KOPT-K1 (cell line): ENCODE measurements around the gene CHCHD2.
"Not testable (repeated sequence)": the region's sequence is repeated elsewhere in the genome, so short reads cannot be mapped to it uniquely, and the experiment has no call there.

Experiments
- H3K27ac ChIP-seq: fragments of 200-600 bp; sonication (generic); 2 replicates; pipeline ENCODE4 v1.5.1; 2016; ENCODE audit warnings: antibody characterized with exemption, mild to moderate bottlenecking, low read depth, low read length; ENCODE audit not compliant: poor library complexity, severe bottlenecking
- H3K36me3 ChIP-seq: fragments of 200-600 bp; sonication (generic); 2 replicates; pipeline ENCODE4 v1.5.1; 2017; ENCODE audit warnings: antibody characterized with exemption, mild to moderate bottlenecking, low read length, moderate library complexity; ENCODE audit not compliant: insufficient read depth
- H3K9me3 ChIP-seq: fragments of 200-600 bp; sonication (generic); 2 replicates; pipeline ENCODE4 v1.5.1; 2017; ENCODE audit warnings: antibody characterized with exemption, low read length, mild to moderate bottlenecking; ENCODE audit not compliant: insufficient read depth, poor library complexity, severe bottlenecking

The CHCHD2 gene, protein sequence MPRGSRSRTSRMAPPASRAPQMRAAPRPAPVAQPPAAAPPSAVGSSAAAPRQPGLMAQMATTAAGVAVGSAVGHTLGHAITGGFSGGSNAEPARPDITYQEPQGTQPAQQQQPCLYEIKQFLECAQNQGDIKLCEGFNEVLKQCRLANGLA

DNA sequence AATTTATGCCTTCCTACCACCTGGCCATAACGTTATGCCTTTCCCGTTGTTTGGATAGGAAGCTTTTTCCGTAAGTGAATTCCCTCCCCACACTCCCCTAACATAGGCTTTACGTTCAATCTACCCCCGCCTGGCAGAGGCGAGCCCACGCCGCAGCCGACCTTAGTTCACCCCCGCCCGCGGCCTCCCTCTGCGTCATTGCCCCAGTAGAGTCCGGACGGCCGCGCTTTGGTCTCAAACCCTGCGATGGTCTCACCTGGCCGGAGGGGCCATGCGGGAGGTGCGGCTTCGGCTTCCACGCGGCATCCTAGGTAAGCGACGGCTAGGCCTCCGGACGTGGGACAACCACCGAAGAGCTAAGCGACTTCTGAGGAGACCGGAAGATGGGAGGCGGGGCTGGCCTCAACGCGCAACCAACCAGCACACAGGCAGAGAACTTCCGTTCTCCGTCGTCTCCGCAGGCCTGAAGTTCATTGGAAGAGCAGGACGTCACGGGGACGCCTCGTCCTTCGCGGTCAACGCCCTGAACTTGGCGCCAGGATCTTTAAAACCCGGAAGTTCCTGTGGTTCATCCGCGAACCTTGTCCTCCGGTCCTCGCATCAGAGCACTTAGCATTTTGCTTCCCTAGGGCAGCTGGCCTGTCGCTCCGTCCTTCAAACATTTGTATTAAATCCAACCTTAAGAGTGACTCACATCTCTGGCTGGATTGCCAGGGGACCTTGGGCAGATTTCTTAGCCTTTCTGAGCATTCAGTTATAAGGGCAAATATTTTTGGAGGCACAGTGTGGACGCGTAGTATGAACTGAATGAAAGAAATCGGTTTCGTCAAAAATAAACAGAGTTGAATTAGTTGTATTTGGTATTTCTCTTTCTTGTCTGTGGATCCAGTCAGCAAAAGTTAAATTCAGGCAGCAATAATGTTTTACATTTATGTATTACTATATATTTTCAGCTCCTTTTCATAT is at the start of gene CHCHD2:
TSS of gene CHCHD2 (minus strand) at position 369 of the 966 bp plus-strand sequence. CDS start at position 306, 63 bp downstream.
- peaks cover 23% of the 10 kb centered on the region for H3K9me3 ChIP-seq
- H3K36me3 ChIP-seq: peaks cover 39% of the 10 kb centered on the region
- peak within 1 kb of the TSS; percentile 88 for H3K27ac ChIP-seq

DNA sequence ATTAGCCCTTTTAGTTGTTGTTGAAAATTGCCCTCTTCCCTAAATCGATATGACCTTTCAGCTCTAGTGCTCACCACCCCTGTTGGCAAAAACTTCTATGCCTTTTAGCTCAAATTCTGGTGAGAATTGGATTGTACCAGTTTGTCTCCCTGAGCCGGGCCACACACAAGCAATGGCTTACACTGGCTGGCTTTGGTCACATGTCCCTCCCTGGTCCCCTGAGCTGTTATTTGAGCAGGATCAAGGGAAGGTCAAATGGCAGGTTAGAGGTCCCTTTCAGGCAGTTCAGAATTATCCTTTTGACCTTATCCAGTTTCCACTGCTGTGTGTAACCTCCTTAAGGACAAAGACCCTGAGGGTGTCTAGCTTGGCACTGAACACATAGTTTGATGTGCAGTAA is 24.8 kb upstream of the CHCHD2 start:
- not testable (repeated sequence) for H3K9me3 ChIP-seq, H3K27ac ChIP-seq, H3K36me3 ChIP-seq

DNA sequence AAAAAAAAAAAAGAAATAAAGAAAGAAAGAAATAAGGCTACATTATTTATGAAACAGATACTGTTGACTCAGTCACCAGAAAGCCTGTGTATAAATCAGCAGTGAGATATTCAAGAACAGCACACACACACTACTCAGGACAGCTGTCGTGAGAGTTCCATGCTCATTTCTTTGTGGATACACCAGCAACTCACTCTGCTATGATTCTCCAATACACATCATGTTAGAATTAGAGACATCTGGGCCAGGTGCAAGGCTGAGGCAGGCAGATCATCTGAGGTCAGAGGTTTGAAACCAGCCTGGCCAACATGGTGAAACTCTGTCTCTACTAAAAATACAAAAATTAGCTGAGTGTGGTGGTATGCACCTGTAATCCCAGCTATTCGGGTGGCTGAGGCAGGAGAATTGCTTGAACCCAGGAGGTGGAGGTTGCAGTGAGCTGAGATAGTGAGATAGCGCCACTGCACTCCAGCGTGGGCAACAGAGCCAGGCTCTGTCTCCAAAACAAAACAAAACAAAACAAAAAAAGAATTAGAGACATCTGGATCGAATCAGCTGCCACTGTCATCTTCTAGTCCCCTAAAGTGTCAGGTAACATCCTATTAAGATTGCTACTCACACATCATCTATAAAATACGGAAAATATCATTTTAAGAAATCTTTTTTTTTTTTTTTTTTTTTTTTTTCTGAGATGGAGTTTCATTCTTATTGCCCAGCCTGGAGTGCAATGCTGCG is 21.1 kb upstream of the CHCHD2 start:
- Histone ChIP-seq H3K27ac (no peak overlapping the region), H3K9me3 (no peaks in the 10 kb centered on the region), H3K36me3 (no peaks in the 10 kb centered on the region)

DNA sequence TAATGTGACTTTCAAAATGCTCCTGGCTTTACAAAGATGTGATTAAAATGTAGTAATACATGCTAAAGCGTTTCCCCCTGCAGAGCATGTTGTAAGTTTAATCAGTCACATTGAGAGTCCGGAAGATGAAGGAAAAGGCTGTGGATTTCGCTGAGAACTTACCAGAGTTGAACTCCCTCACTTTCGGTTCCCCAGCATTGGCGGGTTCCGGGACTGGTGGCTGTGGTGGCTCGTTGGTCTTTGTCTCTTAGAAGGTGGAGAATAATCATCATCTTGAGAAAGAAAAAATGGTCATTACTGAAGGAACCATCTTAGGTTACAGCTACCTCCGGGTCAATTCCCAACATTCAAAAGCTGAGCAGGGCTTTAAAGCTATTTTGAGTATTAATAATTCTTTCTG is 19.6 kb upstream of the CHCHD2 start:
- Histone ChIP-seq H3K27ac (no peak overlapping the region), H3K9me3 (no peaks in the 10 kb centered on the region), H3K36me3 (no peaks in the 10 kb centered on the region)

DNA sequence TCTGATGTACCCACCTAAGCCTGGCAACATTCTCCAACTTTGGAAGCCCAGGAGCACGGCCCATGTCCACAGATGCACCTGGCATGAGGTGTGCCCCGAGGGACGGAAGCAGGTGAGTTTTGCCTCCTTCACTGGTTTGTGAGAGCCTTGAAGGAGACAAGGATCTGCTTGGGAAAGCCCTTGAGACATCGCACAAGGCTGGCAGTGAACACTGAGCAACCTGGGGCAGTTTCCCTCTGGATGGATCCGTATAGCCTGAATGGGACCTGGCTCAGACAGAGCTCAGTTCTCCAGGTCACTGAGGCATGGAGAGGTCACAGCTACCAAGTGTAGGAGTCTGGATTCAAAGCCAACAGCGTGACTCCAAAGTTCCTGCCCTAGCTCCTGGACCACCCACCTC is 18.7 kb upstream of the CHCHD2 start:
- Histone ChIP-seq H3K9me3 (no peaks in the 10 kb centered on the region), H3K36me3 (no peaks in the 10 kb centered on the region), H3K27ac (no peak overlapping the region)

DNA sequence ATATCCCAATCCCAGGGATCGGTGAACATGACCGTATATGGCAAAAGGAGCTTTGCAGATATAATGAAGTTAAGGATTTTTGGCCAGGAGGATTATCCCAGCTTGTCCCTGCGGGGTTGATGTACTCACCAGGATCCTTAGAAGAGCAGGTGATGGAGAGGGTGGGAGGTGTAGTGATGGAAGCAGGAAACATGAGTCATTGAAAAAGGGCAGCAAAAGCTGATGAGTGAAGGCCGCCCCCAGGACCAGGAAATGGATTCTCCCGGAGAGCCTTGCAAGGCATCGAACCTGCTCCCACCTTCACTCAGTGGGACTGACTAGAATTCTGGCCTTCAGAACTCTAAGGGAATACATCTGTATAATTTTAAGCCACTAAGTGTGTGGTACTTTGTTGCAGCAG is 15.2 kb upstream of the CHCHD2 start:
- Histone ChIP-seq H3K9me3 (peaks cover 7% of the 10 kb centered on the region), H3K27ac (no peak overlapping the region), H3K36me3 (no peaks in the 10 kb centered on the region)

DNA sequence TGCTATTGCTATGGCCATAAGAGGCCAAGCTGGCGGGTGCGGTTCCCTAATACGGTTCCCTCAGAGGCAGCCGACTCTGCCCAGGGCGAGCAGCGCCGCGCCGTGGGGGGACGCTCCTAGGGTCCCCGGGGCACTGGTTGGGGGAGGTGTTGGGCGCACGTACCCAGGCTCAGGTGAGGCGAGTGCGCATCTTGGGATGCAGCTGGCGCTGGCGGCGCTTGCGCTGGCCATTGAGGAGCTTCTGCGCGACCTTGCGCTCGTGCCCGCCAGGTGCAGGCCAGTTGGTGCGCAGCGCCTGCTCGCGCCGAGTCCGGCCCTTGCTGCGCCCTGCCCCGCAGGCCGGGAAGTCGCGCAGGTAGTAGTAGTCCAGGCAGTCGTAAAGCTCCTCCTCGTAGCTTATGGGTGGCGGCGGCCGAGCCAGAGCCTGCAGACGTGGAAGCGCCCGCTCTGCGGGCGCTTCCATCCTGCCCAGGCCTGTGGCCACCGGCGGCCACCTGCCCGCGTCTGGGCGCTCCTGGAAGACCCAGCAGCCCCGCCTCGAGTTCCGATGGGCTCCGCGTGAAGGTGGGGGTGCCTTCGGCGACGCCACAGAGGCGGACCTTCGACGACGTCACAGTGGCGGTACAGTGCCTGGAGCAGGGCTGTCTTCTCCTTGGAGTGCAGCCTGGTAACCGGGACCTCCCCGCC is 9.7 kb upstream of the CHCHD2 start, which contains the start of gene NUPR2:
TSS of gene NUPR2 (minus strand) at position 566 of the 687 bp plus-strand sequence. CDS start at position 463, 103 bp downstream.
- no peaks in the 10 kb centered on the region for H3K36me3 ChIP-seq
- no peak within 1 kb of the TSS for H3K27ac ChIP-seq
- H3K9me3 ChIP-seq: peaks cover 10% of the 10 kb centered on the region

DNA sequence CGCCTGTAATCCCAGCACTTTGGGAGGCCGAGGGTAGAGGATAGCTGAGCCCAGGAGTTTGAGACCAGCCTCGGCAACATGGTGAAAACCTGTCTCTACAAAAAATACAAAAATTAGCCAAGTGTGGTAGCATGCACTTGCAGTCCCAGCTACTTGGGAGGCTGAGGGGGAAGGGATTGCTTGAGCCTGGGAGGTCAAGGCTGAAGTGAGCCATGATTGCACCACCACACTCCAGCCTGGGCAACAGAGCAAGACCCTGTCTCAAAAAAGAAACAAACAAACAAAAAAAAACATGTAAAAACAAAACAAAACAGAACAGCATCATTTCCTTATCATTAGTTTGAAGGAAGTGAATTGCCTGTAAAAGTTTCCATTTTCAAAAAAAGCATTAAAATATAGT is 6.0 kb upstream of the CHCHD2 start:
- peaks cover 33% of the 10 kb centered on the region for H3K9me3 ChIP-seq
- H3K36me3 ChIP-seq, H3K27ac ChIP-seq: not testable (repeated sequence)

DNA sequence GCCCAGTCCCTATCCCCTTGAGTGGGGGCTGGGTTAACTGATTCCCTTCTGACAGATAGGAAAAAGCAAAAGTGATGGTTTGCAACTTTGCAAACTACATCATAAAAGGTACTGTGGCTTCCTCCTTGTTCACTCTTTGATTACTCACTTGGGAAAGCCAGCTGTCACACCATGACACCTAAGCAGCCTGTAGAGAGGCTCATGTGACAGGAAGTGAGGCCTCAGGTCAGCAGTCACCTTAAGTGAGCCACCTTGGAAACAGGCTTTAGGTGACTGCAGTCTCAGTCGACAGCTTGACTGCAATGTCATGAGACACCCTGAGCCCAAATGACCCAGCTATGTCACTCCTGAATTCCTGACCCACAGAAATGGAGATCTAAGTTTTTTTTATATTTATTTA is 4.3 kb upstream of the CHCHD2 start:
- H3K27ac ChIP-seq: no peak overlapping the region
- H3K36me3 ChIP-seq: no peaks in the 10 kb centered on the region
- peaks cover 23% of the 10 kb centered on the region for H3K9me3 ChIP-seq

DNA sequence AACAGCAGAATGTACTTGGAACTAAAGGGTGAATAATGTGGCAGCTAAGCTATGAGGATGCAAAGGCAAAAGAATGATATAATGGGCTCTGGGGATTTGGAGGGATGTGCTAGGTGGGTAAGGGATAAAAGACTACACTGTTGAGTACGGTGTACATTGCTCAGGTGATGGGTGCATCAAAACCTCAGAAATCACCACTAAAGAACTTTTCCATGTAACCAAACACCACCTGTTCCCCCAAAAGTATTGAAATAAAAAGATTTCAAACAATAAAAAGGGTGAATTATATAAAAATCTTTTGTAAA is 1.6 kb upstream of the CHCHD2 start:
- peaks cover 24% of the 10 kb centered on the region for H3K36me3 ChIP-seq
- H3K9me3 ChIP-seq: peaks cover 23% of the 10 kb centered on the region
- peak overlapping the region; percentile 88 for H3K27ac ChIP-seq

DNA sequence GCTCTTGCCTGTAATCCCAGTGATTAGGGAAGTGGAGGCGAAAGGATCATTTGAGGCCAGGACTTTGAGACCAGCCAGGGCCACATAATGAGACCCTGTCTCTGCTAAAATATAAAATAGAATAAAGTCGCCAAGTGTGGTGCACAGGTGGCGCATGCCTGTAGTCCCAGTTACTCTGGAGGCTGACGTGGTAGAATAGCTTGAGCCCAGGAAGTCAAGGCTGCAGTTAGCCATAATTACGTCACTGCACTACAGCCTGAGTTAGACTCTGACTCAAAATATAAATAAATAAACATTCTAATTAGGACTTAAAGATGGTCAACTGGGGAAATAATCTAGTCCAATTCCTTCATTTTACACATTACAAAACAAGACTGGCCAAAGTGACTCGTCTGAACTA is 768 bp downstream of the CHCHD2 start:
- peak overlapping the region; percentile 88 for H3K27ac ChIP-seq
- H3K9me3 ChIP-seq: peaks cover 23% of the 10 kb centered on the region
- peaks cover 48% of the 10 kb centered on the region for H3K36me3 ChIP-seq

DNA sequence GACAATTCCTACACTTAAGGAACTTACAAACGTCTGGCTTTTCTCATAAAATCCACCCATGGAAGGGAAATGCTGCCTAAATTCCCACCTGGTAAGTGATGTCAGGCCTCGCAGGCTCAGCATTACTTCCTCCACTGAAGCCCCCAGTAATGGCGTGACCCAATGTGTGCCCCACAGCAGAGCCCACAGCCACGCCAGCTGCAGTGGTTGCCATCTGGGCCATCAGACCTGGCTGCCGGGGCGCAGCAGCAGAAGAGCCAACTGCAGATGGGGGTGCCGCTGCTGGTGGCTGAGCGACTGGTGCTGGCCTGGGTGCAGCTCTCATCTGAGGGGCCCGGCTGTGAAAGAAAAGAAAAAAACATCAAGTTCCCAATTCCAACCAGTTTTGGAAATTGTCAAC is 2.1 kb downstream of the CHCHD2 start:
- Histone ChIP-seq H3K36me3 (peaks cover 62% of the 10 kb centered on the region), H3K9me3 (peaks cover 18% of the 10 kb centered on the region)
- H3K27ac ChIP-seq: not testable (repeated sequence)

DNA sequence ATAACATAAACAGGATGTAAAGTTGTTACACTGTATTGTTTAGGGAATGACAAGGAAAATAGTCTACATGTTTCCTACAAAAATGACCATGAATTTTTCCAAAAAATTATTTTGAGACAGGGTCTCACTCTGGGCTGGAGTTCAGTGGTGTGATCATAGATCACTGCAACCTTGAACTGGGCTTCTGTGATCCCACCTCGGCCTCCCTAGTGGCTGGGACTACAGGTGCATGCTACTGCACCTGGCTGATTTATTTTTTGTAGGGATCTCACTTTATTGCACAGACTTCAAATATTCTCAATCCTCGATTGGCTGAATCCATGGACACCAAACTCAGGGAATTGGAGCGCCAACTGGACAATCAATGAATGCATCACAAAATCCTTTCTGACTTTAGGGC is 6.6 kb downstream of the CHCHD2 start:
- Histone ChIP-seq H3K27ac (no peak overlapping the region), H3K9me3 (no peaks in the 10 kb centered on the region), H3K36me3 (peaks cover 84% of the 10 kb centered on the region)

DNA sequence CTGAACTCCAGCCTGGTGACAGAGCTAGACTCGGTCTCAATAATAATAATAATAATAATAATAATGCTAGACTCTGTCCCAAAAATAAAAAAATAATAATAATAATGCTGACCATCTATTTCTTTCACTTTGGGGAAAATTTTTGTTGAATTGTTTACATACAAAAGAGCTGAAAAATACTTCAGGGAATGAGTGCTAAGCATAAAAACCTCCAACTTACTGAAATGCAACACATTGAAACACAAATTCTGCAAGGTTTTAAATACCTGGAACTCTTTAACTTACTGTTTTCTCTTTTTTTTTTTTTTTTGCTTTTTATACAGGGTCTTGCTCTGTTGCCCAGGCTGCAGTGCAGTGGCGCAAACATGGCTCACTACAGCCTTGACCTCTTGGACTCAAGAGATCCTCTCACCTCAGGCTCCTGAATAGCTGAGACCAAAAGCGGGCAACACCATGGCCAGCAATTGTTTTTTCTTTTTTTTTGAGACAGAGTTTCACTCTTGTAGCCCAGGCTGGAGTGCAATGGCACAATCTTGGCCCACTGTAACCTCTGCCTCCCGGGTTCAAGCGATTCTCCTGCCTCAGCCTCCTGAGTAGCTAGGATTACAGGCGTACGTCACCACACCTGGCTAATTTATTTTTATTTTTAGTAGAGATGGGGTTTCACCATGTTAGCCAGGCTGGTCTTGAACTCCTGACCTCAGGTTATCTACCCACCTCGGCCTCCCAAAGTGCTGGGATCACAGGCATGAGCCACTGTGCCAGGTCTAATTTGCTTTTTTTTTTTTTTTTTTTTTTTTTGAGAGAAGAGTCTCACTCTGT is 7.9 kb downstream of the CHCHD2 start:
- H3K36me3 ChIP-seq: peaks cover 72% of the 10 kb centered on the region
- not testable (repeated sequence) for H3K27ac ChIP-seq, H3K9me3 ChIP-seq
